GM12878 (cell line): ENCODE measurements around the gene AMN. TPM values are rescaled to one million over a fixed set of nuclear protein-coding genes. Genes with fewer than 3 reads are reported as not detected.
A peak's percentile ranks its signal among the peaks of the same experiment; 100 is the strongest.

ENCODE experiments used
- ATAC-seq: fragments of 200-7000 bp; cut with Tn5 transposase; 3 replicates; pipeline ENCODE4 v1.9.1; 2020; ENCODE audit warnings: mild to moderate bottlenecking, moderate library complexity
- BruUV-seq: library from RNA; stranded (reverse); fragments of 400-500 nt; replicated peaks from 2 replicates; lab custom pipeline; 2021; lab: Mats Ljungman, UMichigan
- CTCF ChIA-PET: fragments of 300-600 bp; sonication (Branson Sonifier 250); formaldehyde crosslinking; extraction: SDS; loops from one replicate; lab custom pipeline; 2021; ENCODE audit warnings: inconsistent platforms; lab: Yijun Ruan, JAX
- POLR2A ChIA-PET: fragments of 350-600 bp; formaldehyde crosslinking; extraction: SDS; loops from one replicate; lab custom pipeline; 2021; ENCODE audit warnings: inconsistent platforms; lab: Charles Lee
- RAD21 ChIA-PET: fragments of 300-600 bp; sonication (Branson Sonifier 250); formaldehyde crosslinking; loops from one replicate; lab custom pipeline; 2023; ENCODE audit warnings: antibody characterized with exemption; ENCODE audit not compliant: unreplicated experiment; lab: Charles Lee
- SMC1A ChIA-PET: fragments of 300-600 bp; sonication (Branson Sonifier 250); formaldehyde crosslinking; loops from one replicate; lab custom pipeline; 2023; ENCODE audit not compliant: unreplicated experiment, uncharacterized antibody; lab: Charles Lee
- DNase-seq: peaks from one replicate; pipeline ENCODE4 v3.0.0-alpha.2; 2011; ENCODE audit warnings: low read depth, low spot score
- FAIRE-seq: peaks from 3 replicates; lab custom pipeline; 2011; peaks lifted over from hg19 to GRCh38; lab: Jason Lieb, UNC
- H2AFZ ChIP-seq: 2 replicates; pipeline ENCODE4 v1.6.0; 2011; ENCODE audit warnings: low read depth, low read length, control low read depth; ENCODE audit not compliant: control insufficient read depth
- H3K27ac ChIP-seq: 2 replicates; pipeline ENCODE4 v1.5.1; 2011; ENCODE audit warnings: control low read depth; ENCODE audit not compliant: control insufficient read depth, insufficient read depth
- H3K27me3 ChIP-seq, 2 experiments: replicated peaks in 1 of 2; 2 replicates each; pipeline versions ENCODE4 v1.6.0 to v1.6.1; 2011; ENCODE audit warnings: low read length in 1 of 2; ENCODE audit not compliant: control insufficient read depth in 2 of 2, insufficient read depth in 2 of 2
- H3K36me3 ChIP-seq, 2 experiments: 2 replicates each; pipeline ENCODE4 v1.5.1; 2011; ENCODE audit warnings: low read length in 1 of 2; ENCODE audit not compliant: control insufficient read depth in 2 of 2, insufficient read depth in 2 of 2
- H3K4me1 ChIP-seq: 2 replicates; pipeline ENCODE4 v1.6.1; 2011; ENCODE audit warnings: mild to moderate bottlenecking, low read length, moderate library complexity, mixed read lengths; ENCODE audit not compliant: control insufficient read depth, insufficient read depth
- H3K4me2 ChIP-seq: 2 replicates; pipeline ENCODE4 v1.6.0; 2011; ENCODE audit warnings: control low read depth; ENCODE audit not compliant: control insufficient read depth, insufficient read depth
- H3K4me3 ChIP-seq: fragments of 200-600 bp; sonication (generic); 2 replicates; pipeline ENCODE4 v1.5.1; 2016
- H3K79me2 ChIP-seq: 2 replicates; pipeline ENCODE4 v1.6.0; 2011; ENCODE audit warnings: low read length; ENCODE audit not compliant: control insufficient read depth, insufficient read depth
- H3K9ac ChIP-seq: 2 replicates; pipeline ENCODE4 v1.8.0; 2011; ENCODE audit warnings: low read length, control low read depth, mixed read lengths; ENCODE audit not compliant: control insufficient read depth, insufficient read depth
- H3K9me3 ChIP-seq: replicated peaks from 3 replicates; pipeline ENCODE4 v1.5.1; 2011; ENCODE audit warnings: mild to moderate bottlenecking, low read length; ENCODE audit not compliant: control insufficient read depth, insufficient read depth
- H4K20me1 ChIP-seq: 2 replicates; pipeline ENCODE4 v1.6.0; 2011; ENCODE audit not compliant: control insufficient read depth, insufficient read depth
- HCFC1 ChIP-seq: fragments of 150-350 bp; IDR thresholded peaks from 2 replicates; pipeline ENCODE4 v1.6.1; 2014; ENCODE audit warnings: low read length
- HDGF ChIP-seq: fragments of 450-650 bp; IDR thresholded peaks from 2 replicates; pipeline ENCODE4 v1.6.1; 2016; ENCODE audit warnings: antibody characterized with exemption
- IKZF2 ChIP-seq, 2 experiments: fragments of 450-650 bp; IDR thresholded peaks; 2 replicates each; pipeline ENCODE4 v1.6.1; 2017; ENCODE audit warnings: mild to moderate bottlenecking in 2 of 2, moderate library complexity in 2 of 2
- MEF2A ChIP-seq: IDR thresholded peaks from 2 replicates; pipeline ENCODE4 v1.6.1; 2011; ENCODE audit warnings: low read depth, mild to moderate bottlenecking, low read length, moderate library complexity; ENCODE audit not compliant: insufficient read depth
- NFXL1 ChIP-seq: fragments of 450-650 bp; IDR thresholded peaks from 2 replicates; pipeline ENCODE4 v1.6.1; 2017; ENCODE audit warnings: antibody characterized with exemption, mild to moderate bottlenecking, borderline replicate concordance
- PAX5 ChIP-seq: IDR thresholded peaks from 2 replicates; pipeline ENCODE4 v1.6.1; 2011; ENCODE audit warnings: low read depth, low read length, borderline replicate concordance
- RAD21 ChIP-seq: IDR thresholded peaks from 2 replicates; pipeline ENCODE4 v1.6.1; 2011; ENCODE audit warnings: mild to moderate bottlenecking, low read depth, low read length, moderate library complexity; ENCODE audit not compliant: insufficient read depth
- SIX5 ChIP-seq: IDR thresholded peaks from 2 replicates; pipeline ENCODE4 v1.6.1; 2011; ENCODE audit warnings: mild to moderate bottlenecking, low read depth, low read length, moderate library complexity; ENCODE audit not compliant: severe bottlenecking
- SRF ChIP-seq, 2 experiments: IDR thresholded peaks; 2 replicates each; pipeline ENCODE4 v1.6.1; 2011; ENCODE audit warnings: low read depth in 2 of 2, low read length in 2 of 2, mild to moderate bottlenecking in 1 of 2, moderate library complexity in 1 of 2
- TCF12 ChIP-seq: IDR thresholded peaks from 2 replicates; pipeline ENCODE4 v1.6.1; 2011; ENCODE audit warnings: low read depth, mild to moderate bottlenecking, low read length
- ZNF274 ChIP-seq: IDR thresholded peaks from one replicate; pipeline ENCODE4 v1.8.0; 2011; ENCODE audit not compliant: insufficient read length, insufficient read depth
- ZNF622 ChIP-seq: fragments of 450-650 bp; IDR thresholded peaks from 2 replicates; pipeline ENCODE4 v1.6.1; 2017; ENCODE audit warnings: mild to moderate bottlenecking, inconsistent platforms
- ZZZ3 ChIP-seq: IDR thresholded peaks from 2 replicates; pipeline ENCODE4 v1.6.1; 2011; ENCODE audit warnings: low read depth; ENCODE audit not compliant: control insufficient read depth, insufficient read length
- WGBS: methylation state at CpG from one replicate; pipeline ENCODE4 v1.1.6; 2016; ENCODE audit warnings: low lambda C conversion rate; ENCODE audit not compliant: insufficient replicate concordance, insufficient coverage; ENCODE audit errors: missing lambda C conversion rate; 5-methylcytosine and 5-hydroxymethylcytosine counted together
- in situ Hi-C: fragments of 300-500 bp; cut with MboI; formaldehyde crosslinking; loops from 9 replicates; pipeline ENCODE4 v1.14.3; 2018; ENCODE audit warnings: mixed read lengths
- intact Hi-C: fragments of 100-400 bp; cut with micrococcal nuclease; formaldehyde crosslinking; loops from one replicate; pipeline ENCODE4 v1.14.2; 2022; ENCODE audit not compliant: unreplicated experiment
- polyA plus RNA-seq, 11 experiments: library from polyadenylated mRNA; depleted of rRNA in 4 of 11; unstranded in 6 of 11; stranded (reverse) in 5 of 11; fragments of >200 nt; fragmentation: Nextera tagmentation in 4 of 11; fragmentation: Illumina TruSeq in 1 of 11; extraction: Ambion mirVana in 4 of 11; extraction: Trizol in 1 of 11; gene quantifications; 1 replicate in 1 of 11; 2 replicates in 10 of 11; pipeline versions ENCODE4 v1.2.1 to v1.2.3, GENCODE V29; 2011 to 2016; ENCODE audit warnings: inconsistent platforms in 2 of 11, missing spikeins in 2 of 11, low read depth in 1 of 11
- total RNA-seq, 4 experiments: library from RNA; depleted of rRNA in 3 of 4; stranded (reverse); fragments of >200 nt in 3 of 4; fragmentation: Illumina TruSeq in 1 of 4; extraction: Trizol in 1 of 4; gene quantifications; 2 replicates each; pipeline versions ENCODE4 v1.2.1 to v1.2.3, GENCODE V29; 2013 to 2021
- TF ChIP-seq, protein P1 (sequence below): fragments of 450-650 bp; IDR thresholded peaks from 2 replicates; pipeline ENCODE4 v1.6.1; 2017; ENCODE audit warnings: low read depth, mild to moderate bottlenecking, moderate library complexity
- TF ChIP-seq, protein P2 (sequence below): IDR thresholded peaks from 2 replicates; pipeline ENCODE4 v1.6.1; 2012; ENCODE audit warnings: low read depth, low read length, improper control_type of control experiment
- TF ChIP-seq, protein P3 (sequence below): fragments of 450-650 bp; IDR thresholded peaks from 2 replicates; pipeline ENCODE4 v1.6.1; 2016; ENCODE audit warnings: mild to moderate bottlenecking

Gene AMN
- total and polyA plus RNA-seq, 10 of the 15 experiments (the other 5 are each of a cell fraction or from before 2014, with no cell fraction given), result 0.03 to 0.33 (median 0.11) TPM; not detected in 6

DNA sequence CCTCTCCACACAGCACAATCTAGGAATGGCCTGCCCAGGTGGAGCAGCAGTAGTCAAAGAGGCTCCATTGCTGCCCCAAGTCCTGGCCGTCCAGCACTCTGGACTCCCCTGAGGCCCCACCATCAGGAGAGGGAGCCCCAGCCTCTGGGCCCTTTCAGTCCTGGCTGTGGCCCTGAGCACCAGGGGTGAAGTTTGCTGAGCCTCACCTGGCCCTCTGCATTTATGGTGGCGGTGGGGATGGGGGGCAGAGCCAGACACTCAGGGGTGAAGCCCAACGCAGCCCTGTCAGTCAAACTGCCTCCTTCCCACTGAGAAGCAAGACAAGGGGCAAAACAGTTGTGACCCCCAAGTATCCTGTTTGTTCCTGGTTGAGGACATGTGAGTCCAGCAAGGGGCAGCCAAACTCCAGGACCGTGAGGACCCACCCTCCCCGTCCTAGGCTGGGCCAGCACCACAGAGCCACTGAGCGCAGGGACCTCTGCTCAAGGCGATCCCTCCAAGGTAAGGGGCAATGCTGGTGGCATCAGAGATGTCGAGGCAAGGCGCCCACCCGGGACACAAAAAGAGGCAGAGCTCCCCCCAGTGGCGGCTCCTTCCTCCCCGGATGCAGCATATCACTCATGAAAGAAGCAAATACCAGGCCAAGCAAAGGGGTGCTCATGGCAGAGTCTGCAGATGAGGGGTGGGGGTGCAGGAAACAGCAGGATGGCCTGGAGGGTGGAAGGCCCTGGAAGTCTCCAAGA lies 4.8 kb upstream of the AMN start:
- Histone ChIP-seq H3K4me2 (no peak overlapping the region; the same call in 1 of the 2 replicates), H2AFZ (no peak overlapping the region), H3K4me3 (no peak overlapping the region), H3K79me2 (no peaks in the 10 kb centered on the region), H4K20me1 (no peaks in the 10 kb centered on the region), H3K9ac (no peak overlapping the region), H3K36me3 (no peaks in the 10 kb centered on the region; a peak in 1 of 4 replicates), H3K27ac (peak overlapping the region; percentile 17), H3K27me3 (no peaks in the 10 kb centered on the region; a peak in 2 of 4 replicates), H3K9me3 (no peaks in the 10 kb centered on the region), H3K4me1 (peaks cover 22% of the 10 kb centered on the region)
- RAD21 ChIA-PET, result interaction anchor here (1.0 to 3.6 kb wide), 4 partner anchors 10 to 223 kb away, joined by 3 to 20 read pairs (median 16); no protein-coding TSS in a partner anchor
- DNase-seq (no peak), FAIRE-seq (peak; percentile 27), ATAC-seq (peak; percentile 68)
- POLR2A ChIA-PET, result interaction anchor here (0.5 kb wide), 1 partner anchor 439 kb away, joined by 4 read pairs; no protein-coding TSS in a partner anchor
- in situ Hi-C loops (no loop called here), intact Hi-C loops (loop anchor here (1.0 to 10.0 kb wide), 4 partner anchors 140 to 393 kb away; partner anchors contain the start of genes RCOR1 and TRAF3)
- 21% methylated on average over 12 of the region's 12 CpGs for WGBS
- SMC1A ChIA-PET, result interaction anchor here (0.5 to 5.4 kb wide), 6 partner anchors 11 to 479 kb away, joined by 3 to 52 read pairs (median 3); no protein-coding TSS in a partner anchor
- no TSS peak for BruUV-seq
- CTCF ChIA-PET, result interaction anchor here (0.5 to 4.5 kb wide), 9 partner anchors 93 to 481 kb away, joined by 3 to 47 read pairs (median 6); no protein-coding TSS in a partner anchor
- TF ChIP-seq PAX5, result no peak
- no peak for TF ChIP-seq HCFC1
- TF ChIP-seq TCF12, result no peak
- TF ChIP-seq, protein P1, sequence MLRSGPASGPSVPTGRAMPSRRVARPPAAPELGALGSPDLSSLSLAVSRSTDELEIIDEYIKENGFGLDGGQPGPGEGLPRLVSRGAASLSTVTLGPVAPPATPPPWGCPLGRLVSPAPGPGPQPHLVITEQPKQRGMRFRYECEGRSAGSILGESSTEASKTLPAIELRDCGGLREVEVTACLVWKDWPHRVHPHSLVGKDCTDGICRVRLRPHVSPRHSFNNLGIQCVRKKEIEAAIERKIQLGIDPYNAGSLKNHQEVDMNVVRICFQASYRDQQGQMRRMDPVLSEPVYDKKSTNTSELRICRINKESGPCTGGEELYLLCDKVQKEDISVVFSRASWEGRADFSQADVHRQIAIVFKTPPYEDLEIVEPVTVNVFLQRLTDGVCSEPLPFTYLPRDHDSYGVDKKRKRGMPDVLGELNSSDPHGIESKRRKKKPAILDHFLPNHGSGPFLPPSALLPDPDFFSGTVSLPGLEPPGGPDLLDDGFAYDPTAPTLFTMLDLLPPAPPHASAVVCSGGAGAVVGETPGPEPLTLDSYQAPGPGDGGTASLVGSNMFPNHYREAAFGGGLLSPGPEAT, result no peak
- TF ChIP-seq RAD21, result peak; percentile 84
- TF ChIP-seq, protein P2, sequence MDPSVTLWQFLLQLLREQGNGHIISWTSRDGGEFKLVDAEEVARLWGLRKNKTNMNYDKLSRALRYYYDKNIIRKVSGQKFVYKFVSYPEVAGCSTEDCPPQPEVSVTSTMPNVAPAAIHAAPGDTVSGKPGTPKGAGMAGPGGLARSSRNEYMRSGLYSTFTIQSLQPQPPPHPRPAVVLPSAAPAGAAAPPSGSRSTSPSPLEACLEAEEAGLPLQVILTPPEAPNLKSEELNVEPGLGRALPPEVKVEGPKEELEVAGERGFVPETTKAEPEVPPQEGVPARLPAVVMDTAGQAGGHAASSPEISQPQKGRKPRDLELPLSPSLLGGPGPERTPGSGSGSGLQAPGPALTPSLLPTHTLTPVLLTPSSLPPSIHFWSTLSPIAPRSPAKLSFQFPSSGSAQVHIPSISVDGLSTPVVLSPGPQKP, result no peak
- TF ChIP-seq NFXL1, result no peak
- no peak for TF ChIP-seq SRF (IDR thresholded peaks at IDR 0.05; ENCODE audit: low read depth in 2 of 2, low read length in 2 of 2)
- TF ChIP-seq, protein P3, sequence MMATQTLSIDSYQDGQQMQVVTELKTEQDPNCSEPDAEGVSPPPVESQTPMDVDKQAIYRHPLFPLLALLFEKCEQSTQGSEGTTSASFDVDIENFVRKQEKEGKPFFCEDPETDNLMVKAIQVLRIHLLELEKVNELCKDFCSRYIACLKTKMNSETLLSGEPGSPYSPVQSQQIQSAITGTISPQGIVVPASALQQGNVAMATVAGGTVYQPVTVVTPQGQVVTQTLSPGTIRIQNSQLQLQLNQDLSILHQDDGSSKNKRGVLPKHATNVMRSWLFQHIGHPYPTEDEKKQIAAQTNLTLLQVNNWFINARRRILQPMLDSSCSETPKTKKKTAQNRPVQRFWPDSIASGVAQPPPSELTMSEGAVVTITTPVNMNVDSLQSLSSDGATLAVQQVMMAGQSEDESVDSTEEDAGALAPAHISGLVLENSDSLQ, result 0 out of 2 replicates have a peak, but pooled peaks have one; percentile 39
- no peak for TF ChIP-seq SIX5
- TF ChIP-seq ZZZ3, result no peak
- no peak for TF ChIP-seq ZNF622
- no peak for TF ChIP-seq MEF2A
- no peak for TF ChIP-seq IKZF2 (IDR thresholded peaks at IDR 0.05)
- TF ChIP-seq ZNF274, result no peak
- no peak for TF ChIP-seq HDGF
